Activated gamma-delta T cell (primary cell): Measurements from ENCODE around the gene MBD2.

Source experiments
- DNase-seq: peaks from one replicate; lab custom pipeline; 2025; lab: John Stamatoyannopoulos, UW

MBD2 gene

GRCh38 chr18:54193786-54194185, 30.7 kb downstream of the MBD2 start:
- no peak for DNase-seq

- DNase-seq: no peak
Measured at GRCh38 chr18:54192900-54193299, 31.6 kb downstream of the MBD2 start.

- DNase-seq: no peak
Measured at GRCh38 chr18:54192415-54192814, 32.1 kb downstream of the MBD2 start.

- no peak for DNase-seq
Measured at GRCh38 chr18:54191352-54191751, 33.1 kb downstream of the MBD2 start.

DNA sequence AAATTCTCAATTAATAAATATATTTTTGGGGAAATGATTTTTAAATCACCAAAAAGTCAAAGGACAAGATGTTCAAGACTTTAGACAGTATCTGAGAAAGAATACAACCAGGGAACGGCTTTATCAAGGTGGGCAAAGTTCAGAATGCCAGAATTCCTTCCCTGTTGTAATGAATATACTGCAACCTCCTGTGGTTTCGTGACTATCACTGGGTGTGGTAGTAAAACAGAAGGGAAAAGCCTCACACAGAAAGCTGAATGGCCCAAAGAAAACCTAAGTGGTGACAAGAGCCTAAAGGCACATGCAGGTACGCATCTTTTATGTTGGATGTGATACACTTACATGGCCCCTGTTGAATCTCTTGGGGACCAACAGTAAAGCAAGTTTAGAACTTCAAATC, 37.1 kb downstream of the MBD2 start:
- no peak for DNase-seq

GRCh38 chr18:54184836-54185235, 39.6 kb downstream of the MBD2 start:
- no peak for DNase-seq

- no peak for DNase-seq
Measured at GRCh38 chr18:54183390-54183789, 41.1 kb downstream of the MBD2 start.

DNA sequence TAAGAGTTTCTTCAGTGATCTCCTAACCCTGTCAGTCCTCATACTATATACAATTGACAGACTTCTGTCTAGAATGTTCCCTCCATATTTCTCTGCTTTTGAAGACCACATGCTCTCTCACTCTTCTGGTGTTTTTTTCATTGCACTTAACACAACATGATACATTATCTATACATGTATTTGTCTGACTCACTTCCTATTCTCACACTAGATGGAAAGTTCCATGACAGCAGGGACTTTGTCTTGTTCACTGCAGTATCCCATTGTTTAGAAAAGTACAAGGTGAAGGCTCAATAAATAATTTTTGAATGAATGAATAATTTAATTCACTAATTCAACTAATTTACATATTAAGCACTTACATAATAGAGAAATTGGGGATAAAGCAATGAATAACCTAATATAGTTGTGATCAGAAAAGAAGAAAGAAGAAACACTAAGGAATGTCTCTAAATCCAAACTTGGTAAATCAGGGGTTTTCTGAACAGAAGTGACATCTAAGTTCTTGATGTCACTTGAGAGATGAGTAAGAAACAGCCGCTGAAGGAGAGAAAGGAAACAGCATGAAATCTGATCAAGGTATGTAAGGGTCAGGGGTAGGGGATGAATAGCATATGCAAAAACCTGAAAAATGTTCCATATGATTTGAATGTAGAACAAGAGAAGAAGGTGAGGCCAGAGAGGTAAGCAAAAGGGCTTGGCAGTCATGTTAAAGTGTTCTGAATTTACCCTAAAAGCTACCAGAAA, 42.4 kb downstream of the MBD2 start:
- DNase-seq: no peak

GRCh38 chr18:54173980-54174630, 50.4 kb downstream of the MBD2 start:
- no peak for DNase-seq

- DNase-seq: no peak
Measured at GRCh38 chr18:54173250-54173649, 51.2 kb downstream of the MBD2 start.

DNA sequence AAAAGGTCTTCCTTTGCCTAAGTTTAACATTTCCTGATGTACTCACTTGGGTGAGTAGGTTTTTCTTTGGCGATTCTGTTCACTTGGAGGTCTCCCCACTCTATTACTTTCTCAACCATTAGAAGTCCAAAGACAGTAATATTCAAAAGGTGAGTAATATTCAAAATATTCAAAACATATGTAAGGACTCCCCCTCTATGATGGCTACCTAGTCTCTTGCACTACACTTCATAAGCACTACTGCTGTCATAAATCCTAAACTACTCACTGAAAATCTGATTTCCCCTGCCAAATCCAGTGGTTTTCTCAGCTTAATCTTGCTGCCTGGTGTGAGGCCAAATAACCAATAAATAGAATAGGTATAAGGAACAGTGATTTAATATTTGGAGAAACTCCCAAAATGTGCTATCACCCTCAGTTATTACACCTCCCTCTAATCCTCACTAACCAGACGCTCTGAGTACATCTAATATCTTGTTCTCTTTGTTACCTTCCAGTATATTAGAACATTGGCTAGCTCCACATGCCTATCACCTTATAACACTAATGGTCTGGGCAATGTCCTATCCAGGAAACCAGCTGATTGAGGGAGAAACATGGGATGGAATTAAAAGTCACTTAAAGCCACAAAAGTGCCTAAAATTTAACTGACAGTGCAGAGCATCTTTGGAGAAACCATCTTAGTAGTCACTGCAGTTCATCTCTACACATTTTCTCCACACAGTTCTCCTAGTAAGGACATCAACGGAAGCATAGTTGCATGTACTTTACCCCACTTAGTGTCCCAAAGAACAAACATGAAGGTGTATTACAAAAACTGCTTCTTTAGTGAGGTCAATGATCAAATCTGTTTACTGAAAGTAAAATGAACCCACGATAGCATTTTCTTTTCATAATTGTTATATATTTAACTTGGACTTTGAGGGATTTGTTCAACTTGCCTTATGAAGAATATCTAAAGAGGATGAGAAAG, 54.8 kb downstream of the MBD2 start:
- no peak for DNase-seq

- no peak for DNase-seq
Measured at GRCh38 chr18:54165450-54165849, 59.0 kb downstream of the MBD2 start.

- no peak for DNase-seq
Measured at GRCh38 chr18:54163453-54163852, 61.0 kb downstream of the MBD2 start.

- no peak for DNase-seq
Measured at GRCh38 chr18:54162431-54162830, 62.0 kb downstream of the MBD2 start.

- no peak for DNase-seq
Measured at GRCh38 chr18:54161267-54161666, 63.2 kb downstream of the MBD2 start.

DNA sequence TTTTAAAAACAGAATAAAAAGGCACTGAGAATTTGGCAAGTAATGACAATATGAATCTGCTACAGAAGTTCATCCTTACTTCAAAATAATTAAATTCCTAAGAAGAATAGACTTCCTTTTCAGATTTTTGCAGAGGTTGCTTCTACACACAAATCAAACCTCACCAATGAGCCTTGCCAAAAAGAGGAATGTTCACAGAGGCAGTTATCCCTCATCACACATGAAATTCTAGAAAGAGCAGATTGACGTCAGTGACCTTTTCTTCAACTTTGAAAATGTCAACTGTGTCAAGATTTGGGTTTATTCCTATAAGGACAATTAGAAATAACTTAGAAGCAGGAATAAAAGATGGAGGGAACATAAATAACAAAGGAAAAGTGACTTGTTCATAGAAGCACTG, 64.6 kb downstream of the MBD2 start:
- no peak for DNase-seq

DNA sequence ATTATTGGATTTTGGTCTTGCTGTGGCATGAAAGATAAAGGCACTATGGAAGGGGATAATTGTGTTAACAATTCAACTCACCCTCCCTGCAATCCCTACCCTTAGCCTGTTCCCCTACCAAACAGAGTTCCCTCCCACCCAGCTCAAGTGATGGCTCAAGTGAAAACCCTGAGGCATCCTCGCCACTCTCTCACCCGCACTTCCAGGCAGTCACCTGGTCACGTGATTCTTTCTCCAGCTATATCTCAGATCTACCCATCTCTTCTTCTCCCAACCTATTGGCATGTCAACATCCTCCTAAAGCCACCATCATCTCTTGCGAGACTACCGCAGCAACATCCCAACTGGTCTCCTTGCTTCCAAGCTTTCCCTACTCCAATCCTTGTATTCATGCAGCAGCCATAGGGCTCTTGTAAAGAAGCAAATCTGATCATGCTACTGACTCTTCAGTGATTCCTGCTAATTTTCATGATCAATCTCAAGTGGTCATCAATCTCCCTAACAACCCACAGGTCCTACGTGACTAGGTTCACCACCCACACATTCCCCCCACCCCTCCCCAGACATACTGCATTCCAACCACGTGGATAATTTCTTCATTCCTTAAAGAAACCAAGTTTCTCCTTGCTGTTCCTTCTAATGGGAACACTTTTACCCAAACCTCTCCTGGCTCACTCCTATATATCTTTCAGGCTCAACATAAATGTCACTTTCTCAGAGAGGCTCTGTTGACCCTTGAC, 66.7 kb downstream of the MBD2 start:
- DNase-seq: no peak

DNA sequence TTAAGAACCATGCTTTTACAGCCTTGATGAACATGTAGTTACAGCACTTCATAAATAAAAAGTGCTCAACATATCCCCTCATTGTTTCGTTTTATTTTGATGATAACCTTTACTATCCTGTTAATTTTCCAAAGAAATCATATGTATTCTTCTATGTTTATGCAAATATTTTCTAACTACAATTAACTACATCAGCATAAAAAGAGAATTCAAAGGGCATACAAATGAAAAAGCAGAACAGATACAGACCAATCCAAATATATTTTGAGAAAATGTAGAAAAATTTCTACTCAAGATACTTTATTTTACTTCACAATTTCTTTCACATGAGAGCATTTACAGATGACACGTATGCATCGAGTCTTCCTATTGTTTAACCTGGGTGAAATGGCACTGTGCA, 69.1 kb downstream of the MBD2 start:
- no peak for DNase-seq

DNA sequence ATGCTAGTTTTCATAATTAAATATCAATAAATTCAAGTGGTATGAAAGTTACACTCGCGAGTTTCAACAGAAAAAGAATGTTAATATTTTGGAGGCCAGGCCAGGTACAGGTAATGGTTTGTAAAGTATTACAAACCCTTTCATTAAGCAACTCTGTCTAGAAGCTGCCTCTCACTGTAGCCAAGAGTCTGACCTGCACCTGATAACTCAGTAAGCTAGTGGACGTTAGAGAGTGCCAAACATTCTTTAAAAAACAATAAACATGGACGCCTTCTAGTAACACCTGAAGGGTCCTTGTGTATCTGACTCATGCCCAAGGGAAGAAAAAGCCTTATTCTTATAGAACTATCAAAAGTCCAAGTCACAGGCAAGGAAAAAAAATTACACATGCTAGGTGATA, 70.2 kb downstream of the MBD2 start:
- no peak for DNase-seq

DNA sequence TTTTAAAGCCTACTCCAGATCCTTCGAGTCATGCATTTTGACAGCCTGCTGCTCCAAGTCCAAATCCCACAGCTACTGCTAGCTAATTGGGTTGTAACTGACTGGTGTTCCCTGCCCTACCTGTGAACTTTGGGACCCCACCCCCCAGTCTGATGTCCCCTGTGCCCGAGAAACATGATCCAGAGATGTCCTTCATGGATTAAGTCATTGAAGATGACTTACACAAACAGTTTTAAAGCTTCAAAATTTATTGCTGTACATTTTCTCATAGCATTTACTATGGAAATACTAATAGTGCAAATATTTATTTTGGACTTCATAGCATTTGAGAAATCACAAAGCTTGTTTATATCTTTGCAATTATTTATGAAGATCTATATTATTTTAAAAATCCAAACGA, 73.1 kb downstream of the MBD2 start:
- no peak for DNase-seq

- DNase-seq: no peak
Measured at GRCh38 chr18:54150226-54150625, 74.2 kb downstream of the MBD2 start.
